Activated T-cell treated with anti-CD3 and anti-CD28 coated beads, Interleukin-2, amount 50 U/mL, for 4 hours (primary cell): ENCODE results near the gene SLC30A2. TPM values are rescaled to one million over a fixed set of nuclear protein-coding genes. Genes with fewer than 3 reads are reported as not detected.

Experiments
- ATAC-seq, 2 donors: fragments of 200-7000 bp; cut with Tn5 transposase; one replicate each; pipeline ENCODE4 v1.10.0; 2021
- DNase-seq: peaks from one replicate; pipeline ENCODE4 v3.0.0-alpha.2; 2020
- H3K27me3 Mint-ChIP-seq: one replicate; pipeline ENCODE4 v1.8.0; 2021; ENCODE audit warnings: low read depth, mixed read lengths
- H3K36me3 Mint-ChIP-seq: one replicate; pipeline ENCODE4 v1.8.0; 2022; ENCODE audit warnings: mixed read lengths; ENCODE audit not compliant: insufficient read depth
- H3K4me1 Mint-ChIP-seq: one replicate; pipeline ENCODE4 v1.8.0; 2021; ENCODE audit warnings: low read depth, mixed read lengths
- H3K4me3 Mint-ChIP-seq: one replicate; pipeline ENCODE4 v1.8.0; 2021; ENCODE audit warnings: mild to moderate bottlenecking, moderate library complexity, mixed read lengths
- H3K9me3 Mint-ChIP-seq: one replicate; pipeline ENCODE4 v1.8.0; 2021; ENCODE audit warnings: mixed read lengths
- total RNA-seq, 3 donors: library from RNA; stranded (reverse); gene quantifications; one replicate each; pipeline ENCODE4 v1.2.1, GENCODE V29; 2021

SLC30A2 gene
- total RNA-seq, 3 donors from 2014 or later, result not detected

DNA sequence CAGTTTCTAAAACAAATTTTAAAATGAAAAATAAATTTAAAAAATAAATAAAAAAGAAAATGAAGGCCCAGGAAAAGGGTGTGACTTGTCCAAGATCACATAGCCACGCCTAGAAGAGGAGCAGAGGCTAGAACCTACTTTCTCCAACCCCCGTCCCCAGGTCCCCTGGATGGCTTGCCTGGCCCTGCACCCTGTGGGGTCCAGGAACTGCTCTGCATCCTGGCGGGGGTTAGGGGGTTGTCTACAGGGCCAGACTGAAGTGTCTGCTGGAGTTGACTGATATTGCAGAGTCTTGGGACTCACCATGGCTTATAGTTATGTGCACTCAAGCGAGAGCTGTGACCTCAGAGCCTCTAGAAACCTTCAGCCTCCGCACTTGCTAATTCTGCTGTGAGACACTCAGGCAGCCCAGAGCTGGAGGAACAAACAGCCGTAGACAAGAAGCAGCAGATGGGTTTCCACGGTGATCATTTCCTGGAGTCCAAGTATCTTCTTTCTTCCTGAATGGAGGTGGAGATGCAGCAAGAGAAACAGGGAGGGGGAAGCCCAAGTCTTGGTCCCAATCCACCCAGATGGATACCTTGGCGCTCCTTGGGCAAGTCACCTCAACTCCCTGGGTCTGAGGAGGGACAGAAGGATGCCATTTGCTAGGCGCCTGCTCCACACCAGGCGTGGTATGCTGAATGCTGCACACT lies 29.5 kb downstream of the SLC30A2 start:
- Mint-ChIP-seq H3K36me3 (no peaks in the 10 kb centered on the region), H3K9me3 (no peaks in the 10 kb centered on the region), H3K4me3 (no peak overlapping the region), H3K27me3 (peaks cover 3% of the 10 kb centered on the region), H3K4me1 (peaks cover 12% of the 10 kb centered on the region)
- ATAC-seq (no peak), DNase-seq (no peak)

DNA sequence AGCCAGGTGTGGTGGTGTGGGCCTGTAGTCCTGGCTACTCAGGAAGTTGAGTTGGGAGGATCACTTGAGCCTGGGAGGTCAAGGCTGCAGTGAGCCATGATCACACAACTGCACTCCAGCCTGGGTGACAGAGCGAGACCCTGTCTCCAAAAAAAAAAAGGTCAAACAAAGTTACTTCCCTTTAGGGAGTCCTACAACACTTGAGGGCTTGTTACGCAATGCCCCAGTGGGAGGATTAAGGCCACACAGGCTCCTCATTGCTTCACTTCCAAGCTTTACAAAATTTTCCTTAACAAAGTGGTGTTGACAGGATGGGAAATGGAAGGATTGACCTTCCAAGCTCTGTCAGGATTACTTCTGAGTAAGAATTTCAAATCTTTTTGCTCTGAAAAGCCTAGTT lies 30.6 kb downstream of the SLC30A2 start:
- no peak for ATAC-seq
- Mint-ChIP-seq H3K9me3 (no peaks in the 10 kb centered on the region), H3K4me3 (no peak overlapping the region), H3K4me1 (peaks cover 12% of the 10 kb centered on the region), H3K27me3 (peaks cover 3% of the 10 kb centered on the region), H3K36me3 (no peaks in the 10 kb centered on the region)
- DNase-seq, result no peak

DNA sequence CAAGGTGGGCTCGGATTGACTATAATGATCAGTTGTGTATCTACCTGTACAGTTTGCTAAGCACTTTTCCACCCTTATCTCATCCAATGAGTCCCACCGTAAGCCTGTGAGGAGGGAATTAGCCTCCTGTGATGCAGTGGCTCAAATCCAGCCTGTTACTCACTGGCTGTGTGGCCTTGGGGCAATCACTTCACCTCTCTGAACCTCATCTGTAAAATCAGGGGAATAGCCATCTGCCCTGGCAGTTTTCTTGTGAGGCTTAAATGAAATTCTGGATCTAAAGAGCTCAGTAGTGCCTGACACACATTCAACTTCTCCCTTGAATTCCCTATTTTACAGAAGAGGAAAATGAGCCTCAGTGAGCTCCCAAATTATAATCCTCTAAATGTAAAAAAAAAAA lies 31.7 kb downstream of the SLC30A2 start:
- DNase-seq (no peak), ATAC-seq (no peak)
- H3K4me3 Mint-ChIP-seq, result no peak overlapping the region
- H3K4me1 Mint-ChIP-seq, result peaks cover 5% of the 10 kb centered on the region
- no peaks in the 10 kb centered on the region for H3K36me3 Mint-ChIP-seq
- no peaks in the 10 kb centered on the region for H3K9me3 Mint-ChIP-seq
- no peaks in the 10 kb centered on the region for H3K27me3 Mint-ChIP-seq

DNA sequence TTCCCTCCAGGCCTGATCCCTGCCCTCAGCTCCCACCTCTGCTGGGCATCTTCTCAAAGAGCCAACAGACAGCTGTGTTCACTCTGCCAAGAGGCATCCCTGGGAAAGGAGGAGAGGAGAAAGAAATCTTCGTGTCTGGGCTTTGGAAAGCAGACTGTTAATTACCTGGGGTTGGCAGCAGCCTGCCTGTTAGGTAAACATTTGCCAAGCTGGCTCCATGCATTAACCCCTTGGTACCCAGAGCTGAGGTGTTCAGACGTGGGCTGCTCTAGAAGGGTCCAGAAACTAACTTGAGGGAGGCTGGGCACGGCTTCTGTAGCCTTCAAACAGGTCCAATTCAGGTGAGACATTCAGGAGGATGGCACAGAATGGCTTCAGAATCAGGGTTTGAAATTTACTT lies 33.1 kb downstream of the SLC30A2 start:
- Mint-ChIP-seq H3K4me3 (no peak overlapping the region), H3K9me3 (no peaks in the 10 kb centered on the region), H3K36me3 (no peaks in the 10 kb centered on the region), H3K27me3 (no peaks in the 10 kb centered on the region), H3K4me1 (peaks cover 5% of the 10 kb centered on the region)
- ATAC-seq, result no peak
- no peak for DNase-seq

DNA sequence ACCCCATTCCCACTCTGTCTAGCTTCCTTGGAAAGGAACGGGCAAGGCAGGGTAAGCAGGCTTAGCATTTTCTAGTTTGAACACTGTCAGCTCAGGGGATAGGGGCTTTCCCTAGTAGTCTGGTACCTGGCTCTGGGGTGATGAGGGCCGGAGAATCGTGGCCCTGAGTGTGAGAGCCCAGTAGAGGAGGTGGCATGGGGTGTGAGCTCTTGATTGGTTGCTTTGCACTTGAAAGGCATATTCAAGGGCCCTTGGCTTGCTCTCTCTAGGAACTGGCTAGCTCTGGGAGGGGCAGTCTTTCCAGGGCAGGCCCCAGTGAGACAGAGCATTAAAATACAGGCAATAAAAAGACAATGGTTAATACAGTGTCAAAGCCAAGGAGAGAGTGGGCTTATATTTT lies 35.1 kb downstream of the SLC30A2 start:
- peaks cover 4% of the 10 kb centered on the region for H3K27me3 Mint-ChIP-seq
- H3K4me3 Mint-ChIP-seq, result no peak overlapping the region
- no peaks in the 10 kb centered on the region for H3K9me3 Mint-ChIP-seq
- no peaks in the 10 kb centered on the region for H3K4me1 Mint-ChIP-seq
- ATAC-seq (no peak), DNase-seq (no peak)
- H3K36me3 Mint-ChIP-seq, result no peaks in the 10 kb centered on the region

DNA sequence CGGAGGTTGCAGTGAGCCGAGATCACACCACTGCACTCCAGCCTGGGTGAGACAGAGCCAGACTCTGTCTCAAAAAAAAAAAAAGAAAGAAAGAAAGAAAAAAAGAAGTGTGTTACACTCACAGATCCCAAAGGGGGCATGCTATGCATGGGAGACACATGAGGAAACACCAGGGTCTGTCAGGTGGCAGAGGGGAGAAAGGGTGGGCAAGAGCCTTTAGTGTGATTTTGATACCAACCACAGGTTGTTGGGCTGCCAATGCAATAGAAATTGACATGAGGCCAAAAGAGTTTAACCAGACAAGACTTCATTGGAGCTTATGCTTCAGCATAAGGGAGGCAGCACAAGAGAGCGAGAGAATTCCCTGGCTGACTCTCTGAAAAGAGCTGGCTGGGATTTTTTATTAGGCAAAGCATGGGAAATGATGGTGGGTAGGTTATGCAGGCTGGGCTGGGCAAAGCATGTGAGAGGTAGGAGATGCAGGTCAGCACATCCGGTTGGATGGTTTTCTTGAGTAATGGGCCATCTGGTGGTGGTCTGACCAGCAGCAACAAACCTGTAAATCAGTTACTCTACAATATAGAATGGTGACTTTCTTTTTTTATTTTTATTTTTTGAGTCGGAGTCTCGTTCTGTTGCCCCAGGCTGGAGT lies 36.0 kb downstream of the SLC30A2 start:
- Mint-ChIP-seq H3K4me1 (no peaks in the 10 kb centered on the region), H3K27me3 (peaks cover 6% of the 10 kb centered on the region), H3K36me3 (no peaks in the 10 kb centered on the region), H3K9me3 (no peaks in the 10 kb centered on the region), H3K4me3 (no peak overlapping the region)
- DNase-seq, result no peak
- no peak for ATAC-seq

DNA sequence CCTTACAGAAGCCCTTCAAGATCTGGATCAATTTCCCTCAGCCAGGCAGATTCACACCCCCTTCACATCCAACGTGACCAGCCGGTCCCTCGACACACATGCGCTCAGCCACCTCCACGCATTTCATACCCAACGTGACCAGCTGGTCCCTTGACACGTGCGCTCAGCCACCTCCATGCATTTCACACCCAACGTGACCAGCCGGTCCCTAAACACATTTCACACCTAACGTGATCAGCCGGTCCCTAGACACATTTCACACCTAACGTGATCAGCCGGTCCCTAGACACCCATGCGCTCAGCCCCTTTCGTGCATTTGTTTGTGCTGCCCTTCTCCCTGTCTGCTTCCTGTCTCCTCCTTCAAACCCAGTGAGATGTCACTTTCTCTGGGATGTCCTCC lies 39.2 kb downstream of the SLC30A2 start:
- ATAC-seq (no peak), DNase-seq (no peak)
- peaks cover 10% of the 10 kb centered on the region for H3K27me3 Mint-ChIP-seq
- H3K36me3 Mint-ChIP-seq, result no peaks in the 10 kb centered on the region
- no peaks in the 10 kb centered on the region for H3K9me3 Mint-ChIP-seq
- H3K4me3 Mint-ChIP-seq, result no peak overlapping the region
- no peaks in the 10 kb centered on the region for H3K4me1 Mint-ChIP-seq

DNA sequence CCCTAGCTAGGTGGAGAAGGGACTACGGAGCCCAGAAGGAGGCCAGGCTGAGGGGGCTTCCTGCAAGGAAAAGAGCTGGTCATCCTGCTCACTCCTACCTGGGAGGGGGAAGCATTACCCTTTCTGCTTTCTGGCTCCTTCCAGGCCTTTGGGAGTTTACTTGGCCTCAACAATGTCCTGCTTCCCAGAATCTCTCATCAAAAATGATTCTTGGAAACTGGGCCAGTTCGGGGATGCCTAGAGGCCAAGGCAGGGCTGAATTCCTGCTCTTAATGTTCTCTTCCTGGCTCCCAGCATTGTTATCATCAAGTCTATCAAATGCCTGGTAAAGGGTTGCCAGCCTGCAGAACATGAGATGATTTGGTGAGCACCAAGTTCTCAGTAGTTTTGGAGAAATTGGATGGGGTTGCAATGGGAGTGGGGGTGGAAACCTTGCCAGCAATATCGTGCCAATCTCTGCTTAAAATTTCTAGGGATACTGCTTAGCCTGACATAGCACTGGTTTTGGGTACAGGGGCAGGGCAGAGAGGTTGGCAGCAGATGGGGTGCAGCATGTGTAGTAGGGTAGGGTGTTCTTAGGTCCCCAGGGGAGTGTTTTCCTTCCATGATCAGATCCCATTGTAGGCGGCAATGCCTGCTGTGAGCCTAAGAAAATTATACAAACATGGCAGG lies 40.3 kb downstream of the SLC30A2 start:
- Mint-ChIP-seq H3K36me3 (no peaks in the 10 kb centered on the region), H3K9me3 (no peaks in the 10 kb centered on the region), H3K4me3 (no peak overlapping the region), H3K27me3 (peaks cover 10% of the 10 kb centered on the region), H3K4me1 (no peaks in the 10 kb centered on the region)
- ATAC-seq (no peak), DNase-seq (no peak)

DNA sequence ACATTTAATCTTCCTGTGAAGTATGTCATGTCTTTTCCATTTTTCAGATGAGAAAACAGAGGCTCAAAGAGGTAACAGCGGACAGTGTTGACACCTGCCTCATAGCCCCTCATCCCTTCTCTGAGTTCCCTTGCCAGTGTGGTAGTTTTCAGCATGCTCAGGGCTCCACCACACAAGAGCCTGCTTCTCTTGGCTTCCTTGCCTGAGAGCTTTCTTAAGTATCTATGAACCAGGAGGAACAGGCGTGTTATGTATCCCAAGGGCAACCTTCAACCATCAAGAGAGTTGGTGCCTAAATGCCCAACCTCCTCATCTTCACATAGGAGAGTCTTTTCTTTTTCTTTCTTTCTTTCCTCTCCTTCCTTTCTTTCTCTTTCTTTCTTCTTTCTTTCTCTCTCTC lies 42.2 kb downstream of the SLC30A2 start:
- H3K9me3 Mint-ChIP-seq, result no peaks in the 10 kb centered on the region
- no peaks in the 10 kb centered on the region for H3K36me3 Mint-ChIP-seq
- DNase-seq, result no peak
- ATAC-seq, result no peak
- H3K4me1 Mint-ChIP-seq, result no peaks in the 10 kb centered on the region
- peaks cover 10% of the 10 kb centered on the region for H3K27me3 Mint-ChIP-seq
- H3K4me3 Mint-ChIP-seq, result no peak overlapping the region

DNA sequence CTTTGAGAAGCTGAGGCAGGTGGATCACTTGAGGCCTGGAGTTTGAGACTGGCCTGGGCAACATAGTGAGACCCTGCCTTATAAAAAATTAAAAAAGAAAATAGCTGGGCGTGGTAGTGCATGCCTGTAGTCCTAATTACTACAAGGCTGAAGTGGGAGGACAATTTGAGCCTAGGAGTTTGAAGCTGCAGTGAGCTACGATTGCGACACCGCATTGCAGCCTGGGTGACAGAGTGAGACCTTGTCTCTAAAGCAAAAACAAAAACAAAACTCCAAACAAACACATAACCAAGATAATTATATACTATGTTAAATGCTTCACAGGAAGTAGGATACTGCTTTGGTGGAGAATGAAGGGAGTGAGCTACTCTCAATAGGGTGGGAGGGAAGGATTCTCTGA lies 42.7 kb downstream of the SLC30A2 start:
- Mint-ChIP-seq H3K4me1 (peaks cover 3% of the 10 kb centered on the region), H3K4me3 (no peak overlapping the region), H3K36me3 (no peaks in the 10 kb centered on the region), H3K27me3 (peaks cover 10% of the 10 kb centered on the region), H3K9me3 (no peaks in the 10 kb centered on the region)
- no peak for ATAC-seq
- no peak for DNase-seq

DNA sequence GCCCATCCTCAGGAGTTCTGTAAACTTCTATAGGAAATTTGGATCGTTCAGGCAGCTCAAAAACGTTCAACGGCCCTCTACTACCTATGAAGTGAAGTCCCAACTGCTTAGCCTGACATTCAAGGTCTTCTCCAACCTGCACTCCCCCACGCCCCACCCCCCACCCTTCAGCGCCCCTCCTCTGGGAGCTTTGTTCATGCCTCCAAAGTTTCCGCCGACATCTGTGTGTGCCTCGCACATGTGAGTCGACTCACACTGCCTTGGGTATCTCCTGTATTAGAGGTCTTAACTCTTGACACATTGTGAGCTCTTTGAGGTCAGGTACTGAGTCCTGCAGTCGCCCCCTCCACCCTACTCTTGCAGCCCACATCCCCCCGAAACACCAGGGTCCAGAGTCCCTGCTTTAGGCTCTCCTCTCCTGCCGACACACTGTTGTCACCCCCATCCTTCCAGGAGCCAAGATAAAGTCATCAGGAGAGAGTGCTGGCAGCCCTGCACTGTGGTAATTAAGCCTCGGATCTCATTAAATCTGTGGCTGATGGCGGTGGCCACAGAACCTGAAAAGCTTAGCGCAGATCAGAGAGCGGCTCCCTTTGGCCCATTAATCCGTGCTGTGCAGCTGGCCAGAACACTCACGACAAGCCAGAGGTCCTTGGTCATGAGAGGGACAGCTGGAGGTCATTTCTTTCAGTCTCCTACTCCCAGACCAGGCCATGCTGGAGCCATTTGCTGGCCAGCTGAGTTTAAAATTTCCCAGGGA lies 46.7 kb downstream of the SLC30A2 start:
- Mint-ChIP-seq H3K4me1 (peaks cover 18% of the 10 kb centered on the region), H3K9me3 (no peaks in the 10 kb centered on the region), H3K4me3 (no peak overlapping the region), H3K36me3 (peaks cover 4% of the 10 kb centered on the region), H3K27me3 (peaks cover 2% of the 10 kb centered on the region)
- DNase-seq (no peak), ATAC-seq (no peak)

DNA sequence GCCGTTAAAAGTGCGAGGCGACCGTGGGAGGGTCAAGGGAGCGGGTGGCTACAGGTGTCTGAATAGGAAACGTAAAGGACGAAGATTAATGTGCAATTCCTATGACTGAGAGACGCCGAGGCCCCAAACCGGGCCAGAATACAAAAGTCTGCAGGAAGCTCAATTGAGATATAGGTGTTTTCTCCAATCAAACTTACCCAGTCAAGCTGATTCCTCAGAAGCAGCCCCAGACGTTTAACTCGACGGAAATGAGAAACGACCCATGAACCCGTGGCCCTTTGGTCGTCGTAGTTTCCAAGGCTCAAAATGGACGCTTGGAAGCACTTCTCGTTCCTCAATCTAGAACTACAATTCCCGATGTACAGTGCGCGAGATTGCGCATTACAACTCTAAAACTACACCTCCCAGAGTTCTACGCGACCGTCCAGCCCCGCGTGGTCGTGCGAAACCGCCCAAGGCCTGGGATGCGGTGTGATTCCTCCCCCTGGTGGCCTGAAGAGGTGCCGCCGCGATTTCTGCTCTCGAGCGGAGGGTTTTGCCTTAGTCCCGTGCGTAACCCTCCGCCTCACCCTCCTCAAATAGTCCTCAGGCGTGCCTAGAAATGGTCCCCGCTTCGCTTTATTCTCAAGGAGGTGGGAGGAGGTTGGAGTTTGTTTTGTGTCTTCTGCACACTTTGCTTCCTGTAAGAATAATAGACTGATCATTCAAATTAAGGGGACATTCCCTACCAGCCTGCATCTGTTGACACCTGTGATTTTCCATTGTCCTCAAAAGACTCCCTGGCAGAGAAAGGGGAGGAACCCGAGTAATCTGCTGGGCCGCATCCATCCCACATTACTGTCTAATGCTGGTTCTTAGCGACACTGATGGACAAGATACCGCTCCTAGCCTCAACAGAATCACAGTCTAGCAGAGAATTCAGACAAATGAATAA lies 47.8 kb downstream of the SLC30A2 start, which contains the start of gene PAFAH2:
Gene PAFAH2, minus strand, starts transcription at position 236 of the 934 bp plus-strand sequence. CDS start 7,247 bp downstream, outside the sequence.
- H3K36me3 Mint-ChIP-seq, result peaks cover 7% of the 10 kb centered on the region
- no peaks in the 10 kb centered on the region for H3K9me3 Mint-ChIP-seq
- DNase-seq, result peak; percentile 95
- peak within 1 kb of the TSS; percentile 95 for H3K4me3 Mint-ChIP-seq
- peak; percentile 97 to 98 for ATAC-seq
- H3K27me3 Mint-ChIP-seq, result no peaks in the 10 kb centered on the region
- H3K4me1 Mint-ChIP-seq, result peaks cover 25% of the 10 kb centered on the region

DNA sequence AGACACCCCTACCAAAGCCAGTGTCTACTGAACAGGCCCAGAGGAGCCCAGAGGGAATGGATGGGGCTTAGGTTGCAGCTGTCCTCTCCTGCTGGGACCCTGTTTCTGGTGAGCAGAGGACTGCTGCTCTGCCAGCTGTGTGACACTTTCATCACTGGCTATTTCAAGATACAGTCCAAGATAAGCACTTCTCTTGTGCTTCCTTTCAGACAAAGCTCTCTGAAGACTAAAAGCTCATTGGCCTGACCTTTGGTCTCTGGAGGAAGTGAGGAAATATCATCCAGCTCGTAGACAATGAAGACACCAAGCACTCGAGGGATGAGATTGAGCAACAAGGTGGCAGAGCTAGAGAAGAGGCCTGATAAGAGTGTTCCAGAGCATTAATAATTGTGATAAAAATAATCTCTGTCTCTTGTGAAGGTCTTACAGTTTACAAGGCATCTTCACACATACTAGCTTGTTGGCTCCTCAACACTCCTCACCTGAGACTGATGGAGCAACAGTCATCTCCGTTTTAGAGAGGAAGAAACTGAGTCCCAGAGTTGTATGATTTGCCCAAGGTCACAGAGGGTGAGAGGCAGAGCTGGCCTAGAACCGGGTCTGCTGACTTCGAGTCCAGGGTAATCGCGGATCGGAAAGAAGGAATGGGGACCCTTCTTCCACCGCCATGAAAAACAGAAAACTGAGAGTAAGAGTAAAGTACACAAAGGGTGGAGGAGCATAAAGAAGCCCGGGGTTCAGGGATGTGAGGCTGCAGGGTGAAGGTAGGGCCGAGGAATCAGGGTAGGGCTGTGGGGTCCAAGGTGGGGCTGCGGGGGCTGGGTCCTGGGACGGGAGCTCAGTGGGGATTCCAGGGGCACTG lies 48.7 kb downstream of the SLC30A2 start:
- peak; percentile 4 to 5 for ATAC-seq
- DNase-seq, result no peak
- no peaks in the 10 kb centered on the region for H3K27me3 Mint-ChIP-seq
- H3K9me3 Mint-ChIP-seq, result no peaks in the 10 kb centered on the region
- H3K4me3 Mint-ChIP-seq, result peak overlapping the region; percentile 95
- peaks cover 34% of the 10 kb centered on the region for H3K4me1 Mint-ChIP-seq
- H3K36me3 Mint-ChIP-seq, result peaks cover 7% of the 10 kb centered on the region
